ENCODE results near the gene CCK. TPM values are rescaled to one million over a fixed set of nuclear protein-coding genes. Genes with fewer than 3 reads are reported as not detected.

The CCK gene
- total and polyA plus RNA-seq, 2 experiments from 2014 or later, result 3.1 to 4.2 TPM

GRCh38 chr3:42235532-42235931, 30.5 kb downstream of the CCK start:
- Mint-ChIP-seq H3K9me3 (peaks cover 42% of the 10 kb centered on the region), H3K4me3 (no peak overlapping the region)
- ATAC-seq, result no peak

More at GRCh38 chr3:42235532-42235931, 30.5 kb downstream of the CCK start:
- Histone ChIP-seq H3K27ac (ENCODE audit: low read depth) (no peak overlapping the region), H3K9me2 (ENCODE audit: insufficient read depth) (no peaks in the 10 kb centered on the region), H3K27me3 (ENCODE audit: insufficient read depth) (no peaks in the 10 kb centered on the region), H3K36me3 (ENCODE audit: insufficient read depth) (0 out of 2 replicates have a peak, but pooled peaks cover 4% of the 10 kb centered on the region), H2AFZ (no peak overlapping the region), H3K4me3 (no peak overlapping the region), H3K79me2 (replicated peaks; ENCODE audit: insufficient read depth) (no peaks in the 10 kb centered on the region), H3K4me1 (ENCODE audit: insufficient read depth) (no peaks in the 10 kb centered on the region; the same call in 1 of the 2 replicates), H3K4me2 (no peak overlapping the region), H4K20me1 (replicated peaks; ENCODE audit: insufficient read depth) (no peaks in the 10 kb centered on the region), H3F3A (replicated peaks; ENCODE audit: low read depth) (no peaks in the 10 kb centered on the region)
- TF ChIP-seq ZNF114 (CRISPR knock-in tag; IDR thresholded peaks at IDR 0.05) (no peak), EZH2 (IDR thresholded peaks at IDR 0.05; ENCODE audit: low read depth, unreplicated experiment) (no peak), REST (IDR thresholded peaks at IDR 0.05; ENCODE audit: unreplicated experiment) (no peak), ZNF331 (CRISPR knock-in tag; IDR thresholded peaks at IDR 0.05; ENCODE audit: low read depth) (no peak), CREB1 (CRISPR knock-in tag; IDR thresholded peaks at IDR 0.05; ENCODE audit: low read depth) (no peak), POLR2AphosphoS5 (IDR thresholded peaks at IDR 0.05; ENCODE audit: low read depth) (no peak), EZH2phosphoT487 (IDR thresholded peaks at IDR 0.05; ENCODE audit: unreplicated experiment) (no peak), ETS1 (IDR thresholded peaks at IDR 0.05) (no peak), CTCF (conservative IDR thresholded peaks at IDR 0.05; ENCODE audit: low read depth in 2 of 2) (no peak), STAT1 (IDR thresholded peaks at IDR 0.05; ENCODE audit: unreplicated experiment) (no peak), ZNF462 (CRISPR knock-in tag; IDR thresholded peaks at IDR 0.05) (no peak)
- Mint-ChIP-seq H3K4me1 (no peaks in the 10 kb centered on the region), H3K27ac (no peak overlapping the region), H3K36me3 (ENCODE audit: low read depth) (peaks cover 15% of the 10 kb centered on the region; the same call in 2 of the 3 replicates), H3K27me3 (ENCODE audit: insufficient read depth, low read depth, poor library complexity) (peaks cover 1% of the 10 kb centered on the region)
- no peak for DNase-seq (ENCODE audit: low spot score)

Data from GM23338 (cell line).